Ectodermal cell (in vitro differentiated cells): Measurements from ENCODE around the gene TTF1.

ENCODE experiments used
- H3K27ac ChIP-seq: 2 replicates; pipeline ENCODE4 v1.7.0; 2013; ENCODE audit warnings: mild to moderate bottlenecking, low read depth, low read length; ENCODE audit not compliant: insufficient read depth, poor library complexity, severe bottlenecking
- H3K27me3 ChIP-seq: 2 replicates; pipeline ENCODE4 v1.7.0; 2013; ENCODE audit warnings: mild to moderate bottlenecking, low read length; ENCODE audit not compliant: insufficient read depth, control insufficient read depth, poor library complexity, severe bottlenecking
- H3K36me3 ChIP-seq: one replicate; pipeline ENCODE4 v1.7.0; 2013; ENCODE audit warnings: low read length; ENCODE audit not compliant: control insufficient read depth, insufficient read depth
- H3K4me1 ChIP-seq: one replicate; pipeline ENCODE4 v1.7.0; 2013; ENCODE audit warnings: low read length; ENCODE audit not compliant: control insufficient read depth, insufficient read depth
- H3K4me3 ChIP-seq: 2 replicates; pipeline ENCODE4 v1.7.0; 2013; ENCODE audit warnings: low read depth, low read length, control low read depth; ENCODE audit not compliant: insufficient read depth
- H3K9me3 ChIP-seq: 2 replicates; pipeline ENCODE4 v1.7.0; 2013; ENCODE audit warnings: mild to moderate bottlenecking, low read length, moderate library complexity; ENCODE audit not compliant: control insufficient read depth
- WGBS, 2 experiments: methylation state at CpG; one replicate each; pipeline ENCODE4 v1.1.7; 2013; ENCODE audit warnings: missing lambda C conversion rate in 2 of 2; 5-methylcytosine and 5-hydroxymethylcytosine counted together

The TTF1 gene

GRCh38 chr9:132414731-132415130, 8.1 kb upstream of the TTF1 start:
- WGBS, 2 experiments, result 79 to 89% methylated on average over 5 to 7 of the region's 7 CpGs
- no peak overlapping the region for H3K4me3 ChIP-seq
- peaks cover 30% of the 10 kb centered on the region for H3K4me1 ChIP-seq
- H3K27me3 ChIP-seq, result peaks cover 30% of the 10 kb centered on the region
- no peak overlapping the region for H3K27ac ChIP-seq
- no peaks in the 10 kb centered on the region for H3K9me3 ChIP-seq
- no peaks in the 10 kb centered on the region for H3K36me3 ChIP-seq

- 88 to 91% methylated on average over 5 of the region's 5 CpGs for WGBS, 2 experiments
- Histone ChIP-seq H3K36me3 (no peaks in the 10 kb centered on the region), H3K4me1 (peaks cover 23% of the 10 kb centered on the region), H3K27ac (no peak overlapping the region), H3K4me3 (no peak overlapping the region), H3K27me3 (peaks cover 37% of the 10 kb centered on the region), H3K9me3 (no peaks in the 10 kb centered on the region)
Observed at GRCh38 chr9:132413926-132414325, 7.3 kb upstream of the TTF1 start.

GRCh38 chr9:132412089-132412488, 5.4 kb upstream of the TTF1 start:
- Histone ChIP-seq H3K27ac (no peak overlapping the region), H3K9me3 (no peaks in the 10 kb centered on the region), H3K27me3 (peaks cover 45% of the 10 kb centered on the region), H3K4me1 (peaks cover 11% of the 10 kb centered on the region), H3K4me3 (no peak overlapping the region), H3K36me3 (no peaks in the 10 kb centered on the region)
- 8 to 15% methylated on average over 6 to 8 of the region's 8 CpGs for WGBS, 2 experiments

- no peak overlapping the region for H3K27ac ChIP-seq
- H3K4me1 ChIP-seq, result peaks cover 11% of the 10 kb centered on the region
- H3K36me3 ChIP-seq, result no peaks in the 10 kb centered on the region
- WGBS, 2 experiments, result 2% methylated on average over 20 of the region's 20 CpGs
- peak overlapping the region; percentile 49 for H3K4me3 ChIP-seq
- no peaks in the 10 kb centered on the region for H3K9me3 ChIP-seq
- H3K27me3 ChIP-seq, result peaks cover 45% of the 10 kb centered on the region
Observed at GRCh38 chr9:132411091-132411508, 4.5 kb upstream of the TTF1 start.

GRCh38 chr9:132410642-132411041, 4.0 kb upstream of the TTF1 start:
- H3K9me3 ChIP-seq, result no peaks in the 10 kb centered on the region
- H3K27ac ChIP-seq, result no peak overlapping the region
- H3K27me3 ChIP-seq, result peaks cover 45% of the 10 kb centered on the region
- no peaks in the 10 kb centered on the region for H3K36me3 ChIP-seq
- H3K4me1 ChIP-seq, result peaks cover 12% of the 10 kb centered on the region
- H3K4me3 ChIP-seq, result peak overlapping the region; percentile 49
- 6 to 7% methylated on average over 19 of the region's 19 CpGs for WGBS, 2 experiments

GRCh38 chr9:132409828-132410528, 3.3 kb upstream of the TTF1 start, which contains the start of gene CFAP77:
CFAP77 (plus strand) TSS chr9:132410211; CDS start chr9:132410272, 61 bp downstream.
- H3K9me3 ChIP-seq, result no peaks in the 10 kb centered on the region
- peak within 1 kb of the TSS; percentile 52 for H3K27ac ChIP-seq
- H3K36me3 ChIP-seq, result no peaks in the 10 kb centered on the region
- WGBS, 2 experiments, result 1% methylated on average over 69 of the region's 69 CpGs
- H3K27me3 ChIP-seq, result peaks cover 43% of the 10 kb centered on the region
- H3K4me1 ChIP-seq, result peaks cover 15% of the 10 kb centered on the region
- peak within 1 kb of the TSS; percentile 49 for H3K4me3 ChIP-seq

GRCh38 chr9:132408521-132408920, 1.9 kb upstream of the TTF1 start:
- H3K27me3 ChIP-seq, result peaks cover 34% of the 10 kb centered on the region

GRCh38 chr9:132407196-132407595, 556 bp upstream of the TTF1 start:
- Histone ChIP-seq H3K4me3 (peak overlapping the region; percentile 67), H3K27ac (no peak overlapping the region), H3K27me3 (peaks cover 34% of the 10 kb centered on the region), H3K4me1 (peaks cover 11% of the 10 kb centered on the region), H3K9me3 (no peaks in the 10 kb centered on the region), H3K36me3 (peaks cover 3% of the 10 kb centered on the region)
- 41 to 66% methylated on average over 2 of the region's 2 CpGs for WGBS, 2 experiments

More at GRCh38 chr9:132408521-132408920, 1.9 kb upstream of the TTF1 start:
- Histone ChIP-seq H3K4me1 (peaks cover 11% of the 10 kb centered on the region), H3K4me3 (no peak overlapping the region), H3K9me3 (no peaks in the 10 kb centered on the region), H3K36me3 (no peaks in the 10 kb centered on the region), H3K27ac (no peak overlapping the region)
- WGBS, 2 experiments, result 85 to 87% methylated on average over 8 of the region's 8 CpGs

- Histone ChIP-seq H3K36me3 (peaks cover 21% of the 10 kb centered on the region), H3K27me3 (peaks cover 11% of the 10 kb centered on the region), H3K9me3 (no peaks in the 10 kb centered on the region), H3K4me1 (peaks cover 4% of the 10 kb centered on the region), H3K4me3 (no peak overlapping the region), H3K27ac (peak overlapping the region; percentile 36)
- 90 to 93% methylated on average over 9 of the region's 9 CpGs for WGBS, 2 experiments
Observed at GRCh38 chr9:132404228-132404881, 2.3 kb downstream of the TTF1 start.

- WGBS, 2 experiments, result 96% methylated on average over 4 of the region's 4 CpGs
- Histone ChIP-seq H3K4me1 (peaks cover 4% of the 10 kb centered on the region), H3K27ac (no peak overlapping the region), H3K36me3 (peaks cover 39% of the 10 kb centered on the region), H3K27me3 (no peaks in the 10 kb centered on the region), H3K9me3 (no peaks in the 10 kb centered on the region), H3K4me3 (no peak overlapping the region)
Observed at GRCh38 chr9:132401824-132402223, 4.8 kb downstream of the TTF1 start.
